ENCODE data around the gene RECK.
"Not testable (repeated sequence)": the region's sequence is repeated elsewhere in the genome, so short reads cannot be mapped to it uniquely, and the experiment has no call there.

Gene RECK

GRCh38 chr9:36086442-36086841, 49.7 kb downstream of the RECK start:
- peaks cover 3% of the 10 kb centered on the region for H3K36me3 ChIP-seq (ENCODE audit: control insufficient read depth, insufficient read depth, low read length)
- DNase-seq: no peak
- no peaks in the 10 kb centered on the region for H3K4me1 ChIP-seq (ENCODE audit: control insufficient read depth, insufficient read depth, low read length, poor library complexity, severe bottlenecking)
- H3K27ac ChIP-seq (ENCODE audit: insufficient read depth, low read length, poor library complexity, severe bottlenecking): no peak overlapping the region
- no peak overlapping the region for H3K4me3 ChIP-seq (ENCODE audit: insufficient read depth, low read depth, low read length, poor library complexity, severe bottlenecking)
- H3K9me3 ChIP-seq (ENCODE audit: control insufficient read depth, low read length): no peaks in the 10 kb centered on the region
- no peaks in the 10 kb centered on the region for H3K27me3 ChIP-seq (replicated peaks; ENCODE audit: control insufficient read depth, insufficient read depth, low read length, poor library complexity, severe bottlenecking)

- H3K27me3 ChIP-seq (replicated peaks; ENCODE audit: control insufficient read depth, insufficient read depth, low read length, poor library complexity, severe bottlenecking); DNase-seq; H3K4me3 ChIP-seq (ENCODE audit: insufficient read depth, low read depth, low read length, poor library complexity, severe bottlenecking); H3K9me3 ChIP-seq (ENCODE audit: control insufficient read depth, low read length); H3K27ac ChIP-seq (ENCODE audit: insufficient read depth, low read length, poor library complexity, severe bottlenecking); H3K4me1 ChIP-seq (ENCODE audit: control insufficient read depth, insufficient read depth, low read length, poor library complexity, severe bottlenecking); H3K36me3 ChIP-seq (ENCODE audit: control insufficient read depth, insufficient read depth, low read length): not testable (repeated sequence)
These were observed 50.3 kb downstream of the RECK start for GRCh38 chr9:36087054-36087453.

GRCh38 chr9:36088020-36088419, 51.3 kb downstream of the RECK start:
- Histone ChIP-seq H3K36me3 (ENCODE audit: control insufficient read depth, insufficient read depth, low read length) (peaks cover under 1% of the 10 kb centered on the region), H3K9me3 (ENCODE audit: control insufficient read depth, low read length) (no peaks in the 10 kb centered on the region), H3K4me1 (ENCODE audit: control insufficient read depth, insufficient read depth, low read length, poor library complexity, severe bottlenecking) (no peaks in the 10 kb centered on the region), H3K27ac (ENCODE audit: insufficient read depth, low read length, poor library complexity, severe bottlenecking) (no peak overlapping the region), H3K4me3 (ENCODE audit: insufficient read depth, low read depth, low read length, poor library complexity, severe bottlenecking) (no peak overlapping the region), H3K27me3 (replicated peaks; ENCODE audit: control insufficient read depth, insufficient read depth, low read length, poor library complexity, severe bottlenecking) (no peaks in the 10 kb centered on the region)
- no peak for DNase-seq

GRCh38 chr9:36091026-36091953, 54.6 kb downstream of the RECK start:
- H3K27ac ChIP-seq (ENCODE audit: insufficient read depth, low read length, poor library complexity, severe bottlenecking): no peak overlapping the region
- no peak for DNase-seq
- no peak overlapping the region for H3K4me3 ChIP-seq (ENCODE audit: insufficient read depth, low read depth, low read length, poor library complexity, severe bottlenecking)
- H3K27me3 ChIP-seq (replicated peaks; ENCODE audit: control insufficient read depth, insufficient read depth, low read length, poor library complexity, severe bottlenecking): no peaks in the 10 kb centered on the region
- H3K36me3 ChIP-seq (ENCODE audit: control insufficient read depth, insufficient read depth, low read length): no peaks in the 10 kb centered on the region
- H3K9me3 ChIP-seq (ENCODE audit: control insufficient read depth, low read length): no peaks in the 10 kb centered on the region
- no peaks in the 10 kb centered on the region for H3K4me1 ChIP-seq (ENCODE audit: control insufficient read depth, insufficient read depth, low read length, poor library complexity, severe bottlenecking)

GRCh38 chr9:36092014-36092413, 55.3 kb downstream of the RECK start:
- Histone ChIP-seq H3K36me3 (ENCODE audit: control insufficient read depth, insufficient read depth, low read length) (no peaks in the 10 kb centered on the region), H3K4me3 (ENCODE audit: insufficient read depth, low read depth, low read length, poor library complexity, severe bottlenecking) (no peak overlapping the region), H3K27me3 (replicated peaks; ENCODE audit: control insufficient read depth, insufficient read depth, low read length, poor library complexity, severe bottlenecking) (no peaks in the 10 kb centered on the region), H3K27ac (ENCODE audit: insufficient read depth, low read length, poor library complexity, severe bottlenecking) (no peak overlapping the region), H3K9me3 (ENCODE audit: control insufficient read depth, low read length) (no peaks in the 10 kb centered on the region), H3K4me1 (ENCODE audit: control insufficient read depth, insufficient read depth, low read length, poor library complexity, severe bottlenecking) (no peaks in the 10 kb centered on the region)
- no peak for DNase-seq

GRCh38 chr9:36092509-36093215, 55.9 kb downstream of the RECK start:
- no peaks in the 10 kb centered on the region for H3K36me3 ChIP-seq (ENCODE audit: control insufficient read depth, insufficient read depth, low read length)
- no peak overlapping the region for H3K27ac ChIP-seq (ENCODE audit: insufficient read depth, low read length, poor library complexity, severe bottlenecking)
- DNase-seq: no peak
- H3K4me1 ChIP-seq (ENCODE audit: control insufficient read depth, insufficient read depth, low read length, poor library complexity, severe bottlenecking): no peaks in the 10 kb centered on the region
- no peak overlapping the region for H3K4me3 ChIP-seq (ENCODE audit: insufficient read depth, low read depth, low read length, poor library complexity, severe bottlenecking)
- no peaks in the 10 kb centered on the region for H3K27me3 ChIP-seq (replicated peaks; ENCODE audit: control insufficient read depth, insufficient read depth, low read length, poor library complexity, severe bottlenecking)
- no peaks in the 10 kb centered on the region for H3K9me3 ChIP-seq (ENCODE audit: control insufficient read depth, low read length)

- no peak overlapping the region for H3K4me3 ChIP-seq (ENCODE audit: insufficient read depth, low read depth, low read length, poor library complexity, severe bottlenecking)
- H3K27ac ChIP-seq (ENCODE audit: insufficient read depth, low read length, poor library complexity, severe bottlenecking): no peak overlapping the region
- H3K27me3 ChIP-seq (replicated peaks; ENCODE audit: control insufficient read depth, insufficient read depth, low read length, poor library complexity, severe bottlenecking): no peaks in the 10 kb centered on the region
- H3K9me3 ChIP-seq (ENCODE audit: control insufficient read depth, low read length): no peaks in the 10 kb centered on the region
- DNase-seq: no peak
- H3K4me1 ChIP-seq (ENCODE audit: control insufficient read depth, insufficient read depth, low read length, poor library complexity, severe bottlenecking): no peaks in the 10 kb centered on the region
- H3K36me3 ChIP-seq (ENCODE audit: control insufficient read depth, insufficient read depth, low read length): no peaks in the 10 kb centered on the region
These were observed 56.7 kb downstream of the RECK start for GRCh38 chr9:36093384-36093783.

GRCh38 chr9:36099718-36100117, 63.0 kb downstream of the RECK start:
- Histone ChIP-seq H3K4me3 (ENCODE audit: insufficient read depth, low read depth, low read length, poor library complexity, severe bottlenecking) (no peak overlapping the region), H3K27ac (ENCODE audit: insufficient read depth, low read length, poor library complexity, severe bottlenecking) (no peak overlapping the region), H3K27me3 (replicated peaks; ENCODE audit: control insufficient read depth, insufficient read depth, low read length, poor library complexity, severe bottlenecking) (no peaks in the 10 kb centered on the region), H3K36me3 (ENCODE audit: control insufficient read depth, insufficient read depth, low read length) (no peaks in the 10 kb centered on the region), H3K4me1 (ENCODE audit: control insufficient read depth, insufficient read depth, low read length, poor library complexity, severe bottlenecking) (no peaks in the 10 kb centered on the region), H3K9me3 (ENCODE audit: control insufficient read depth, low read length) (no peaks in the 10 kb centered on the region)
- DNase-seq: no peak

GRCh38 chr9:36100532-36100931, 63.8 kb downstream of the RECK start:
- Histone ChIP-seq H3K36me3 (ENCODE audit: control insufficient read depth, insufficient read depth, low read length) (no peaks in the 10 kb centered on the region), H3K27ac (ENCODE audit: insufficient read depth, low read length, poor library complexity, severe bottlenecking) (no peak overlapping the region), H3K9me3 (ENCODE audit: control insufficient read depth, low read length) (no peaks in the 10 kb centered on the region), H3K4me1 (ENCODE audit: control insufficient read depth, insufficient read depth, low read length, poor library complexity, severe bottlenecking) (no peaks in the 10 kb centered on the region), H3K27me3 (replicated peaks; ENCODE audit: control insufficient read depth, insufficient read depth, low read length, poor library complexity, severe bottlenecking) (no peaks in the 10 kb centered on the region), H3K4me3 (ENCODE audit: insufficient read depth, low read depth, low read length, poor library complexity, severe bottlenecking) (no peak overlapping the region)
- DNase-seq: no peak
